ENCODE measurements around the gene FBXL20. TPM values are rescaled to one million over a fixed set of nuclear protein-coding genes. Genes with fewer than 3 reads are reported as not detected.
"Not testable (repeated sequence)": the region's sequence is repeated elsewhere in the genome, so short reads cannot be mapped to it uniquely, and the experiment has no call there.

The FBXL20 gene, protein sequence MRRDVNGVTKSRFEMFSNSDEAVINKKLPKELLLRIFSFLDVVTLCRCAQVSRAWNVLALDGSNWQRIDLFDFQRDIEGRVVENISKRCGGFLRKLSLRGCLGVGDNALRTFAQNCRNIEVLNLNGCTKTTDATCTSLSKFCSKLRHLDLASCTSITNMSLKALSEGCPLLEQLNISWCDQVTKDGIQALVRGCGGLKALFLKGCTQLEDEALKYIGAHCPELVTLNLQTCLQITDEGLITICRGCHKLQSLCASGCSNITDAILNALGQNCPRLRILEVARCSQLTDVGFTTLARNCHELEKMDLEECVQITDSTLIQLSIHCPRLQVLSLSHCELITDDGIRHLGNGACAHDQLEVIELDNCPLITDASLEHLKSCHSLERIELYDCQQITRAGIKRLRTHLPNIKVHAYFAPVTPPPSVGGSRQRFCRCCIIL
- 12.1 and 16.3 TPM in 2 replicates for total RNA-seq

DNA sequence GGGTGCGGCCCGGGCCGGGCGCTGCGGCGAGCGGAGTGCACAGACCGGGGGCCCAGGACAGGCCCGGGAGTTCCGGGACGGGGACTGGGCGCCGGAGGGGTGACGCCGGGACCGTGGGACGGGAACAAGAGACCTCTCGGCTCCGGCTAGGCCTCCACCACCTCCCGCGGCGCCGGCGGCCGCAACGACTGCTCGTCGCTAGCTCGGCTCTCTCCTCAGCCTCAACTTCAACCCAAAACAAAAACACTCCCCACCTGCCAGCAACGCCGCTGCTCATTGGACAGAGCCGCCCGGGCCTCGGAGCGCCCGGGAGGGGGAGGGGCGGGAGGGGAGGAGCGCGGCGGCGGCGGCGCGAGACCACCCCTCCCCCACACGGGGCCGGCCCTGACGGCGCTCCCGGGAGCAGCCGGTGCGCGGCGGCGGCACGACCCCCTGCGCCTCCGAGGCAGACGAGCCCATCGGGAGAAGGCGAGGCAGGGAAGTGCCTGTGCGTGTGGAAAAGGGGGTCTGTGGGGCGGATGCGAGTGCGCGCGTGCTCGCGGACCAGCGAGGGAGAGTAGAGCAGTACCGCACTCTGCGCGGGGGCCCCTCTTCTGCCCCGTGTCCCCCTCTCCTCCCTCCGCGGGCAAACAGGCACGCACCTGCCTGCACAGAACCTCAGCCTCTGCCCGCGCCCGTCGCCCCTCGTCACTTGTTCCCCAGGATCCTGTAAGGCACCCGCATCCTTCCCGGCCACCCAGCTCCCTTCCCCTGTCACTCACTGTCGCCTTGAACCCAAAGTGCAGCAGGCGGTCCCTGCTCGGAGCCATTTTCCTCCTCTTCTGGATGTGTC lies at the start of gene FBXL20:
TSS of gene FBXL20 (minus strand) at position 215 of the 832 bp plus-strand sequence. CDS start 224 bp downstream, outside the sequence.
- H3K4me3 ChIP-seq (ENCODE audit: low read depth, low read length) = peak within 1 kb of the TSS; percentile 97
- TF ChIP-seq, protein P1, sequence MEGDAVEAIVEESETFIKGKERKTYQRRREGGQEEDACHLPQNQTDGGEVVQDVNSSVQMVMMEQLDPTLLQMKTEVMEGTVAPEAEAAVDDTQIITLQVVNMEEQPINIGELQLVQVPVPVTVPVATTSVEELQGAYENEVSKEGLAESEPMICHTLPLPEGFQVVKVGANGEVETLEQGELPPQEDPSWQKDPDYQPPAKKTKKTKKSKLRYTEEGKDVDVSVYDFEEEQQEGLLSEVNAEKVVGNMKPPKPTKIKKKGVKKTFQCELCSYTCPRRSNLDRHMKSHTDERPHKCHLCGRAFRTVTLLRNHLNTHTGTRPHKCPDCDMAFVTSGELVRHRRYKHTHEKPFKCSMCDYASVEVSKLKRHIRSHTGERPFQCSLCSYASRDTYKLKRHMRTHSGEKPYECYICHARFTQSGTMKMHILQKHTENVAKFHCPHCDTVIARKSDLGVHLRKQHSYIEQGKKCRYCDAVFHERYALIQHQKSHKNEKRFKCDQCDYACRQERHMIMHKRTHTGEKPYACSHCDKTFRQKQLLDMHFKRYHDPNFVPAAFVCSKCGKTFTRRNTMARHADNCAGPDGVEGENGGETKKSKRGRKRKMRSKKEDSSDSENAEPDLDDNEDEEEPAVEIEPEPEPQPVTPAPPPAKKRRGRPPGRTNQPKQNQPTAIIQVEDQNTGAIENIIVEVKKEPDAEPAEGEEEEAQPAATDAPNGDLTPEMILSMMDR (IDR thresholded peaks at IDR 0.05; ENCODE audit: insufficient read depth, low read length, poor library complexity, severe bottlenecking) = no peak
- peak; percentile 39 for DNase-seq (ENCODE audit: low read depth)
- no peaks in the 10 kb centered on the region for H3K27me3 ChIP-seq (ENCODE audit: control insufficient read depth, insufficient read depth, low read length)
- H3K36me3 ChIP-seq (ENCODE audit: control insufficient read depth, insufficient read depth, low read length) = no peaks in the 10 kb centered on the region

GRCh38 chr17:39450847-39451581 lies 49.6 kb upstream of the FBXL20 start, which contains the start of gene MED1:
MED1 (minus strand) TSS chr17:39451263; CDS start chr17:39451062, 201 bp downstream.
- Histone ChIP-seq H3K27me3 (ENCODE audit: control insufficient read depth, insufficient read depth, low read length) (no peaks in the 10 kb centered on the region), H3K4me3 (ENCODE audit: low read depth, low read length) (peak within 1 kb of the TSS; percentile 95), H3K36me3 (ENCODE audit: control insufficient read depth, insufficient read depth, low read length) (no peaks in the 10 kb centered on the region)
- TF ChIP-seq, protein P1 (IDR thresholded peaks at IDR 0.05; ENCODE audit: insufficient read depth, low read length, poor library complexity, severe bottlenecking) = no peak
- peak; percentile 92 for DNase-seq (ENCODE audit: low read depth)

DNA sequence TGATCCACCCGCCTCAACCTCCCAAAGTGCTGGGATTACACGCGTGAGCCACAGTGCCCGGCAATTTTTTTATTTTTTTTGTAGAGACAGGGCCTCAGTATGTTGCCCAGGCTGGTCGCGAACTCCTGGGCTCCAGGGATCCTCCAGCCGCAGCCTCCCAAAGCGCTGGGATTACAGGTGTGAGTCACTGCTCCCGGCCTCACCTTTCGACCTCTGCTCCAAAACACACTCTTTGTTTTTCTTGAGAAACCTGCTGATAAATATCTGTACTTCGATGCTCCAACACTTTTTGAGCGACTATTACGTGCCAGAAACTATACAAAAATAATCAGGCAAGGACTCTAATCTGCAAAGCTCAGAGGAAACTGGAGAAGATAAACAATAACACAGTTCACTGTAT lies 48.6 kb upstream of the FBXL20 start:
- H3K36me3 ChIP-seq (ENCODE audit: control insufficient read depth, insufficient read depth, low read length) = no peaks in the 10 kb centered on the region
- TF ChIP-seq, protein P1 (IDR thresholded peaks at IDR 0.05; ENCODE audit: insufficient read depth, low read length, poor library complexity, severe bottlenecking) = no peak
- DNase-seq (ENCODE audit: low read depth) = no peak
- H3K27me3 ChIP-seq (ENCODE audit: control insufficient read depth, insufficient read depth, low read length) = no peaks in the 10 kb centered on the region
- peak overlapping the region; percentile 95 for H3K4me3 ChIP-seq (ENCODE audit: low read depth, low read length)

GRCh38 chr17:39447561-39447960 lies 46.1 kb upstream of the FBXL20 start:
- TF ChIP-seq, protein P1 (IDR thresholded peaks at IDR 0.05; ENCODE audit: insufficient read depth, low read length, poor library complexity, severe bottlenecking) = no peak
- H3K4me3 ChIP-seq (ENCODE audit: low read depth, low read length) = no peak overlapping the region
- H3K36me3 ChIP-seq (ENCODE audit: control insufficient read depth, insufficient read depth, low read length) = no peaks in the 10 kb centered on the region
- H3K27me3 ChIP-seq (ENCODE audit: control insufficient read depth, insufficient read depth, low read length) = no peaks in the 10 kb centered on the region
- no peak for DNase-seq (ENCODE audit: low read depth)

DNA sequence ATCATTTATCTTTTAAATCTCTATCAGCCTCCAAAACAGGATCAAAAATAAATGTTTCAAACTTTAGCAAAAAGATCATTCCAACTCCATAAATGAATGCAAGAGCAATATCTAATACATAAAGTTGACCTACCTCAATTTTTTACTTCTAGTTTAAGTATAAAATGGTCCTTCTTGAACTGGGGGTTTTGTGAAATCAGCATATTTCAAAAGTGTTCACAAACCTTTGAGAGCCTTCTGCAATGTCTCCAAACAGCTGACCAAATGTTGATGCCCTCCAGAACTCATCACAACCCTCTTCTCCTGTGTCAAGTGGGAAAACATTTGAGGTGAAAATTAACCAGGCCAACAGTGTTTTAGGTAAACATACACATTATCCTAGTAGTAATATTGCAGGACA lies 41.9 kb upstream of the FBXL20 start:
- TF ChIP-seq, protein P1 (IDR thresholded peaks at IDR 0.05; ENCODE audit: insufficient read depth, low read length, poor library complexity, severe bottlenecking) = no peak
- DNase-seq (ENCODE audit: low read depth) = no peak
- Histone ChIP-seq H3K4me3 (ENCODE audit: low read depth, low read length) (no peak overlapping the region), H3K36me3 (ENCODE audit: control insufficient read depth, insufficient read depth, low read length) (no peaks in the 10 kb centered on the region), H3K27me3 (ENCODE audit: control insufficient read depth, insufficient read depth, low read length) (no peaks in the 10 kb centered on the region)

GRCh38 chr17:39439868-39440267 lies 38.4 kb upstream of the FBXL20 start:
- not testable (repeated sequence) for H3K4me3 ChIP-seq (ENCODE audit: low read depth, low read length); H3K36me3 ChIP-seq (ENCODE audit: control insufficient read depth, insufficient read depth, low read length); DNase-seq (ENCODE audit: low read depth); H3K27me3 ChIP-seq (ENCODE audit: control insufficient read depth, insufficient read depth, low read length)

All from kidney epithelial cell (primary cell).